ENCODE results near the gene CHP2.
"Not testable (repeated sequence)": the region's sequence is repeated elsewhere in the genome, so short reads cannot be mapped to it uniquely, and the experiment has no call there.

CHP2 gene

GRCh38 chr16:23729503-23730424 is 25.1 kb upstream of the CHP2 start:
- DNase-seq (ENCODE audit: low read depth) = peak; percentile 61

GRCh38 chr16:23734176-23734893 is 20.5 kb upstream of the CHP2 start:
- H3K4me3 ChIP-seq (replicated peaks; ENCODE audit: low read depth, low read length) = no peak overlapping the region
- no peak for DNase-seq (ENCODE audit: low read depth)
- TF ChIP-seq CTCF (IDR thresholded peaks at IDR 0.05; ENCODE audit: low read length, missing control alignments) = no peak

More at GRCh38 chr16:23729503-23730424, 25.1 kb upstream of the CHP2 start:
- TF ChIP-seq CTCF (IDR thresholded peaks at IDR 0.05; ENCODE audit: low read length, missing control alignments) = no peak
- no peak overlapping the region for H3K4me3 ChIP-seq (replicated peaks; ENCODE audit: low read depth, low read length)

- DNase-seq (ENCODE audit: low read depth) = not testable (repeated sequence)
These were observed 17.3 kb upstream of the CHP2 start for GRCh38 chr16:23737423-23738028.

GRCh38 chr16:23739516-23739915 is 15.3 kb upstream of the CHP2 start:
- no peak for DNase-seq (ENCODE audit: low read depth)

More at GRCh38 chr16:23737423-23738028, 17.3 kb upstream of the CHP2 start:
- H3K4me3 ChIP-seq (replicated peaks; ENCODE audit: low read depth, low read length) = not testable (repeated sequence)

GRCh38 chr16:23741675-23742303 is 13.0 kb upstream of the CHP2 start:
- H3K4me3 ChIP-seq (replicated peaks; ENCODE audit: low read depth, low read length) = no peak overlapping the region
- no peak for TF ChIP-seq CTCF (IDR thresholded peaks at IDR 0.05; ENCODE audit: low read length, missing control alignments)
- no peak for DNase-seq (ENCODE audit: low read depth)

More at GRCh38 chr16:23739516-23739915, 15.3 kb upstream of the CHP2 start:
- TF ChIP-seq CTCF (IDR thresholded peaks at IDR 0.05; ENCODE audit: low read length, missing control alignments) = no peak
- H3K4me3 ChIP-seq (replicated peaks; ENCODE audit: low read depth, low read length) = no peak overlapping the region

- no peak for DNase-seq (ENCODE audit: low read depth)
- no peak for TF ChIP-seq CTCF (IDR thresholded peaks at IDR 0.05; ENCODE audit: low read length, missing control alignments)
- no peak overlapping the region for H3K4me3 ChIP-seq (replicated peaks; ENCODE audit: low read depth, low read length)
These were observed 12.1 kb upstream of the CHP2 start for GRCh38 chr16:23742766-23743165.
